Omental fat pad (tissue), 4 donors: ENCODE data around the gene SPAG4. TPM values are rescaled to one million over a fixed set of nuclear protein-coding genes. Genes with fewer than 3 reads are reported as not detected.

ENCODE experiments used
- ATAC-seq: fragments of 150-250 bp; one replicate; pipeline ENCODE4 v1.9.1; 2016; ENCODE audit warnings: mild to moderate bottlenecking, moderate library complexity; ENCODE audit not compliant: low FRiP score
- DNase-seq: peaks from one replicate; pipeline ENCODE4 v3.0.0-alpha.2; 2019; ENCODE audit warnings: low spot score
- total RNA-seq, 4 donors: library from RNA; depleted of rRNA; stranded (reverse); fragments of >200 nt; gene quantifications; one replicate each; pipeline ENCODE4 v1.1.0, GENCODE V29; 2016
- TF ChIP-seq, protein P1 (sequence below), 3 donors: fragments of 450-650 bp; IDR thresholded peaks; one replicate each; pipeline ENCODE4 v1.5.1; 2016 to 2017; ENCODE audit warnings: antibody characterized with exemption in 3 of 3, mild to moderate bottlenecking in 3 of 3, moderate library complexity in 2 of 3

SPAG4 gene
- total RNA-seq, 4 donors from 2014 or later = 2.5 to 7.4 (median 3.1) TPM

DNA sequence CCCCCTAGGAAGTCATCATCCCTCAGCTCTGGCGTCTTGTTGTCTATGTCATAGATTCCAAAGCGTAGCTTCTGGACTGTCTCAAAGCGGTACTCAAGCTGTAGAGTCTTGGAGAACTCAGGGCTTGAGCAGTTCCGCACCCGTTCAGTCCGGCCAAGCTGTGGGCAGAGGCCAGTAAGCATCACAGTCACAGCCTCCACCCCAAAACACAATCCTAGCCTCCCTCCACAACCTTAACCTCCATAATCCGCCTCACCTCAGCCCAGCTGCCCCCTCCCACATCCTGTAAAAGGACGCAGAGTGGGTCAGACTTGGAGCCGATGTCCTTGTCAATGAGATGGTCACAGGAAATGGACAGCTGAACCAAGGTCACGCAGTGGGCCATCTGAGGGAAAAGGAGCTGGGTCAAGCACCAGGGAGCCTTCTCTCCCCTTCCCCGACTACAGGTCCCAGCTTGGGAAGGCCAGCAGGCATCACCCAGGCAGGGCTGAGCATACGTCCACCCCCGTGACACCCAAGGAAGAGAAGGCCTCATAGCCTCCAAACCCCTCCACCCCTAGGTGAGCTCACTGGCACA, 17.0 kb downstream of the SPAG4 start:
- no peak for ATAC-seq
- DNase-seq = peak; percentile 17
- TF ChIP-seq, protein P1, sequence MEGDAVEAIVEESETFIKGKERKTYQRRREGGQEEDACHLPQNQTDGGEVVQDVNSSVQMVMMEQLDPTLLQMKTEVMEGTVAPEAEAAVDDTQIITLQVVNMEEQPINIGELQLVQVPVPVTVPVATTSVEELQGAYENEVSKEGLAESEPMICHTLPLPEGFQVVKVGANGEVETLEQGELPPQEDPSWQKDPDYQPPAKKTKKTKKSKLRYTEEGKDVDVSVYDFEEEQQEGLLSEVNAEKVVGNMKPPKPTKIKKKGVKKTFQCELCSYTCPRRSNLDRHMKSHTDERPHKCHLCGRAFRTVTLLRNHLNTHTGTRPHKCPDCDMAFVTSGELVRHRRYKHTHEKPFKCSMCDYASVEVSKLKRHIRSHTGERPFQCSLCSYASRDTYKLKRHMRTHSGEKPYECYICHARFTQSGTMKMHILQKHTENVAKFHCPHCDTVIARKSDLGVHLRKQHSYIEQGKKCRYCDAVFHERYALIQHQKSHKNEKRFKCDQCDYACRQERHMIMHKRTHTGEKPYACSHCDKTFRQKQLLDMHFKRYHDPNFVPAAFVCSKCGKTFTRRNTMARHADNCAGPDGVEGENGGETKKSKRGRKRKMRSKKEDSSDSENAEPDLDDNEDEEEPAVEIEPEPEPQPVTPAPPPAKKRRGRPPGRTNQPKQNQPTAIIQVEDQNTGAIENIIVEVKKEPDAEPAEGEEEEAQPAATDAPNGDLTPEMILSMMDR (IDR thresholded peaks at IDR 0.05) = no peak

DNA sequence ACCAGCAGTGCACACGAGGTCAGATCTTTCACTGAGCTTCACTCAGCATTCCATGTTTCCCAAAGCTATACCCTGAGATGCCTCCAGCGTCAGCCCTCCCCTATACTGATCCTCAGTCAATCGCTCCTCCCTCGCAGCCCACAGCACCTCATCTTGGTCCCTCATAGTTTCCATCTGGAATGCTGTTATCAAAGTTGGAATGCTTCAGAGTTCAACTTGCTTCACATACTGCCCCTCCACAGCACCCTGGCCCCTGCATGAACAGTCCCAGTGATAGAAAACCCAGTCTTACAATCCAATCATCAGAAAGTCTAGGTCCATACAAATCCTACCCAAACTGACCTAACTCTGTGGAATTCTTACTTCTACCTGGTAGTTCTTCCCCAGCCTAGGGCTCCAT, 20.0 kb downstream of the SPAG4 start:
- no peak for ATAC-seq
- no peak for DNase-seq
- TF ChIP-seq, protein P1 (IDR thresholded peaks at IDR 0.05) = no peak

DNA sequence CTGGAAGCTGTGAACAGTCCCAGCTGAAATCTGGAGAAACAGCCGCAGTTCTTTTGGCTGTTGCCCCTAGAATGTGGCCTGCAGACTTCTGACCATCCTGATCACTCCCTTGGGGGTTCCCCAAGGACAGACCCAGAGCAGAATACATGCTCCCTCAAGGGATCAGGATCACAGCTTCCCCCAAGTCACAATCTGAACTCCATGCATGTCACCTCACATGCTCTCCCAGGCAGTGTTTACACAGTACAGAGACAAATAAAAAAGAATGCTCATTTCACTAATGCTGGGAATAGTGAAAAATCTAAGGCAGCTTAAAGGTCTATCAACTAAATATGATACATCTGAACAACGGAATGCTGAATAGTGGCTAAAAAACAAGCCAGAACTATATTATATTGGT, 20.5 kb downstream of the SPAG4 start:
- TF ChIP-seq, protein P1 (IDR thresholded peaks at IDR 0.05) = no peak
- DNase-seq = no peak
- ATAC-seq = no peak

DNA sequence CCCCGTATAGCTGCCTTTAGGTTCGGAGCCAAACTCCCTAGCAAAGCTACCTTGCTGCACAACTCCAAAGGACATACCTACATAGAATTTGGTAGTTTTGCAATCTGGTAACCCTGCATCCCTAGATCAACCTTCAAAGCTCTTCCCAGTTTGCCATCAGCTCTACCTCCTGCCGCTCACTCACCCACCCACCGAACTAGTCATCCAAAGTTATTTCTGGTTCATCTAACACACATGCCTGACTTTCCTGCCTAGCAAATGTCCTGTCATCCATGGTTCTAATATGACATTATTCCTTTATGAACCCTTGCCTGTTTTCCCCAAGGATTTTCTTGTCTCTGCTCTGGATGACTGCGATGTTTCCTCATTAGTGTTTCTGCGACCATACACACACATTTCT, 21.6 kb downstream of the SPAG4 start:
- DNase-seq (no peak), ATAC-seq (no peak)
- TF ChIP-seq, protein P1 (IDR thresholded peaks at IDR 0.05) = no peak

DNA sequence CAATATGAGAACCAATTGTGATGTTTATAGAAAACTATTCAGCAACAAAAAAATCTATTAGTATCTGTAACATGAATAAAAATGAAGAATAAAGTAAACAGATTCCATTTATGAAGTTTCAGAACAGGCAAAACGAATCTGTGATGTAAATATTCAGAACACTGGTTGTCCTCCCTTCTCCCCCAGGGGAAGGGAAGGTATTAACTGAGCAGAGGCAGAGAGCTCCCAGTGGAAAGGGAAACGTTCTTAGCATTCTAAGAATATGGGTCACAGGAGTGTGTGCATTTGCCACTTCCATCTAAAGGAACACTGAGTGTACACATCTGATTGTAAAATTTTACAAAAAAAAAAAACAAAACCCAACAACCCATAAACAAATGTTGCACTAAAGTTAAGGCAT, 23.1 kb downstream of the SPAG4 start:
- no peak for ATAC-seq
- no peak for DNase-seq
- TF ChIP-seq, protein P1 (IDR thresholded peaks at IDR 0.05) = no peak

DNA sequence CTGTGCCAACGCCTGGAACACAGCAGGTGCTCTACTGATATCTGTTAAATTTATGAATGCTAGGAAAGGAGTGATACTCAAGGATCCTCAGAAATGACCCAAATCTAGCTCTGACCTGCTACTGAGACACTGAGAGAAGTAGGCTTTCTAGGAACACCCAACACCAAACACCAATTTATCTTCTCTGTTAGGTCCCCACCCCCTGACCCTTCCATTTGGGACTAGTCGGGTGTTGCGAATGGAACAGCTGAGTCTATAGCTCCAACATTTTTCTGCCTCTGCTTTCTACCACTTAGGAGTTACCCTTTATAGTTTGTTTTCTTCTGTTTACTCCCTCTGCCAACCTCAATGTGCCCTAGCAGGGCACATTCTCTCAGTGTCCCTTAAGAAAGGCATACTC, 25.1 kb downstream of the SPAG4 start:
- TF ChIP-seq, protein P1 (IDR thresholded peaks at IDR 0.05) = no peak
- ATAC-seq = no peak
- DNase-seq = no peak

DNA sequence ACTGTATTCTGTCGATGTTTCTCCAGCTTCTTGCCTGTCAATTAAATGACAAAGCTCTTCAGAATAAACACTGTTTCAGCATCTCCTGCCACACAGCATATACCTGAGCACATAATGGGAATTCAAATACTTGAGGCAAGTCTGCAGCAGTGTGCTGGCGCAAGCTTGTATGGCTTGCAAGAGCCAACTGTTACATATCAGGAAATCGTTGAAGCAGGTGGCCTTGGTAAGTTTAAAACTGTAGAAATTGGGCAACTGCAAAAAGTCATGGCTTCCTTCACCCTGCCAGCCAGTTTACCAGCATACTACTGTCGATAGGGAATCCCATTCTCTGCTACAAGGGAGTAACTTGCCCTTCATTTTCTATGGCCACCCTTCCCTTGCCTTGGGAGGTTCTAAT, 26.1 kb downstream of the SPAG4 start:
- DNase-seq (no peak), ATAC-seq (no peak)
- TF ChIP-seq, protein P1 (IDR thresholded peaks at IDR 0.05) = no peak
